Cortex of kidney (tissue), 1 donor: Measurements from ENCODE around the gene TNNC1.

Source experiments
- DNase-seq: peaks from one replicate; lab custom pipeline; 2025; lab: John Stamatoyannopoulos, UW

TNNC1 gene

GRCh38 chr3:52443791-52444687 is 9.8 kb downstream of the TNNC1 start:
- DNase-seq, result no peak

- DNase-seq, result no peak
Measured at GRCh38 chr3:52443268-52443610, 10.6 kb downstream of the TNNC1 start.

- no peak for DNase-seq
Measured at GRCh38 chr3:52442409-52443267, 11.2 kb downstream of the TNNC1 start.

GRCh38 chr3:52441772-52442332 is 12.0 kb downstream of the TNNC1 start:
- no peak for DNase-seq

- DNase-seq, result no peak
Measured at GRCh38 chr3:52441091-52441771, 12.6 kb downstream of the TNNC1 start.

GRCh38 chr3:52440671-52441070 is 13.2 kb downstream of the TNNC1 start:
- DNase-seq, result no peak

- no peak for DNase-seq
Measured at GRCh38 chr3:52440249-52440551, 13.6 kb downstream of the TNNC1 start.

- no peak for DNase-seq
Measured at GRCh38 chr3:52439426-52440248, 14.2 kb downstream of the TNNC1 start.

- DNase-seq, result no peak
Measured at GRCh38 chr3:52438579-52439425, 15.0 kb downstream of the TNNC1 start.

GRCh38 chr3:52438104-52438376 is 15.8 kb downstream of the TNNC1 start:
- DNase-seq, result no peak

- DNase-seq, result no peak
Measured at GRCh38 chr3:52437326-52438103, 16.3 kb downstream of the TNNC1 start.

- no peak for DNase-seq
Measured at GRCh38 chr3:52436500-52437149, 17.2 kb downstream of the TNNC1 start.

GRCh38 chr3:52435246-52436101 is 18.4 kb downstream of the TNNC1 start:
- DNase-seq, result no peak

GRCh38 chr3:52434491-52435115 is 19.2 kb downstream of the TNNC1 start:
- no peak for DNase-seq

GRCh38 chr3:52433996-52434479 is 19.8 kb downstream of the TNNC1 start:
- DNase-seq, result no peak

GRCh38 chr3:52433328-52433995 is 20.4 kb downstream of the TNNC1 start:
- DNase-seq, result no peak

GRCh38 chr3:52432691-52433141 is 21.1 kb downstream of the TNNC1 start:
- no peak for DNase-seq
